SK-N-SH (cell line): Measurements from ENCODE around the gene VSIG2. TPM values are rescaled to one million over a fixed set of nuclear protein-coding genes. Genes with fewer than 3 reads are reported as not detected.

Experiments used
- CTCF ChIA-PET: fragments of 300-600, 350-600 bp; formaldehyde crosslinking; extraction: SDS; loops from one replicate; lab custom pipeline; 2021; lab: Yijun Ruan, JAX
- POLR2A ChIA-PET: fragments of 350-600 bp; sonication (Branson Sonifier 250); formaldehyde crosslinking; extraction: SDS; loops from one replicate; lab custom pipeline; 2020; ENCODE audit warnings: antibody characterized with exemption, inconsistent platforms; lab: Yijun Ruan, JAX
- DNase-seq: peaks from one replicate; pipeline ENCODE4 v3.0.0; 2012
- H2AFZ ChIP-seq: fragments of 200-600 bp; sonication (generic); 2 replicates; pipeline ENCODE4 v1.8.1; 2016; ENCODE audit warnings: antibody characterized with exemption, mild to moderate bottlenecking, low read depth
- H3F3A ChIP-seq: fragments of 200-600 bp; sonication (generic); replicated peaks from 2 replicates; pipeline ENCODE3; 2016; ENCODE audit warnings: antibody characterized with exemption, mild to moderate bottlenecking; ENCODE audit not compliant: insufficient read depth
- H3K27ac ChIP-seq, 2 experiments: fragments of 200-500 bp in 1 of 2; fragments of 200-600 bp in 1 of 2; sonication (Bioruptor generic) in 1 of 2; sonication (generic), shearing (Covaris generic) in 1 of 2; 2 replicates each; pipeline versions ENCODE4 v1.5.1 to v1.6.1; 2014 to 2016; ENCODE audit warnings: low read depth in 2 of 2, inconsistent platforms in 1 of 2, low read length in 1 of 2, mild to moderate bottlenecking in 1 of 2, mixed read lengths in 1 of 2
- H3K27me3 ChIP-seq: fragments of 200-600 bp; sonication (generic), shearing (Covaris generic); 2 replicates; pipeline ENCODE4 v1.6.1; 2016; ENCODE audit warnings: mixed run types; ENCODE audit not compliant: insufficient read depth
- H3K36me3 ChIP-seq, 2 experiments: fragments of 200-500 bp in 1 of 2; fragments of 200-600 bp in 1 of 2; sonication (Bioruptor generic) in 1 of 2; sonication (generic) in 1 of 2; replicated peaks in 1 of 2; 2 replicates each; pipeline versions ENCODE3 to v1.5.1; 2014 to 2016; ENCODE audit warnings: low read length in 1 of 2, mild to moderate bottlenecking in 1 of 2; ENCODE audit not compliant: insufficient read depth in 2 of 2, control insufficient read depth in 1 of 2
- H3K4me1 ChIP-seq, 2 experiments: fragments of 200-500 bp in 1 of 2; fragments of 200-600 bp in 1 of 2; sonication (Bioruptor generic) in 1 of 2; sonication (generic), shearing (Covaris generic) in 1 of 2; 2 replicates each; pipeline versions ENCODE4 v1.5.1 to v1.6.1; 2014 to 2016; ENCODE audit warnings: low read depth in 1 of 2, low read length in 1 of 2, mixed run types in 1 of 2; ENCODE audit not compliant: insufficient read depth in 2 of 2, control insufficient read depth in 1 of 2
- H3K4me2 ChIP-seq: fragments of 200-600 bp; sonication (generic), shearing (Covaris generic); 2 replicates; pipeline ENCODE4 v1.6.1; 2017; ENCODE audit warnings: mixed run types
- H3K4me3 ChIP-seq, 2 experiments: fragments of 200-500 bp in 1 of 2; fragments of 200-600 bp in 1 of 2; sonication (Bioruptor generic) in 1 of 2; sonication (generic), shearing (Covaris generic) in 1 of 2; 2 replicates each; pipeline versions ENCODE4 v1.5.1 to v1.8.1; 2014 to 2016; ENCODE audit warnings: low read depth in 2 of 2, inconsistent platforms in 1 of 2, low read length in 1 of 2, mild to moderate bottlenecking in 1 of 2, mixed read lengths in 1 of 2, moderate library complexity in 1 of 2
- H3K79me2 ChIP-seq: fragments of 200-600 bp; sonication (generic); 2 replicates; pipeline ENCODE4 v1.8.1; 2017; ENCODE audit warnings: mild to moderate bottlenecking; ENCODE audit not compliant: insufficient read depth
- H3K9ac ChIP-seq: fragments of 200-600 bp; sonication (generic); 2 replicates; pipeline ENCODE4 v1.6.1; 2017; ENCODE audit warnings: mixed run types
- H3K9me2 ChIP-seq: fragments of 200-600 bp; sonication (generic); 2 replicates; pipeline ENCODE4 v1.6.1; 2017; ENCODE audit warnings: mixed run types
- H3K9me3 ChIP-seq: fragments of 200-600 bp; sonication (generic); 2 replicates; pipeline ENCODE4 v1.6.1; 2017; ENCODE audit warnings: mixed run types, mild to moderate bottlenecking, moderate library complexity
- H4K20me1 ChIP-seq: fragments of 200-600 bp; sonication (generic); 2 replicates; pipeline ENCODE4 v1.6.1; 2017; ENCODE audit warnings: mild to moderate bottlenecking, mixed run types; ENCODE audit not compliant: insufficient read depth
- WGBS: methylation state at CpG from one replicate; pipeline ENCODE4 v1.1.6; 2017; ENCODE audit warnings: low lambda C conversion rate; 5-methylcytosine and 5-hydroxymethylcytosine counted together
- polyA plus RNA-seq, 3 experiments: library from polyadenylated mRNA; depleted of rRNA; stranded (reverse); fragments of >200 nt; gene quantifications; 2 replicates each; pipeline ENCODE4 v1.2.3, GENCODE V29; 2012
- TF ChIP-seq, protein P1 (sequence below): IDR thresholded peaks from 2 replicates; pipeline ENCODE4 v1.4.0; 2012; ENCODE audit warnings: low read depth

The VSIG2 gene
- polyA plus RNA-seq, 1 of the 3 experiments (the other 2 are of a cell fraction) = not detected

DNA sequence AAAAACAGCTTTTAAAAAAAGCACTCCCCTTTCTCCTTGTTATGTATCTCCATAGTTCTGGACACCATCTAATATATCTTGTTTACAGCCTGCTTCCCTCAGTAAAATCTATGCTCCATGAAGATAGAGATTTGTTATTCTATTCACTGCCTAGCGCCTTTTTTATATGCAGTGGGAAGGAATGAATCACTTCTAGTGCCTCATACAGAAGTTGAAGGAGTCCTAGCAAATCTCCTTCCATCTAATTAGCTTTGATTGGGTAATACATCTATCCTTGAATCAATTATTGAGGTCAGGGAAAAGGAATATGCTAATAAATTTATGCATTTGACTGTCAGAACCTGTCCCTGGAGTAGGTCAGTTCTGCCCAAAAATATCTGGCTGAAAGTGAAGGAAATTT lies 52.5 kb downstream of the VSIG2 start:
- Histone ChIP-seq H3K9me2 (no peaks in the 10 kb centered on the region), H4K20me1 (no peaks in the 10 kb centered on the region), H3K79me2 (no peaks in the 10 kb centered on the region), H3F3A (no peaks in the 10 kb centered on the region), H3K36me3 (no peaks in the 10 kb centered on the region), H3K9ac (no peak overlapping the region), H3K4me3 (no peak overlapping the region), H3K4me2 (no peak overlapping the region), H3K4me1 (no peaks in the 10 kb centered on the region), H3K27me3 (no peaks in the 10 kb centered on the region), H3K9me3 (no peaks in the 10 kb centered on the region), H2AFZ (no peak overlapping the region), H3K27ac (no peak overlapping the region)
- ChIA-PET POLR2A (no interaction called here), CTCF (interaction anchor here (1.5 to 1.8 kb wide), 3 partner anchors 28 to 63 kb away, joined by 5 read pairs; no protein-coding TSS in a partner anchor)
- TF ChIP-seq, protein P1, sequence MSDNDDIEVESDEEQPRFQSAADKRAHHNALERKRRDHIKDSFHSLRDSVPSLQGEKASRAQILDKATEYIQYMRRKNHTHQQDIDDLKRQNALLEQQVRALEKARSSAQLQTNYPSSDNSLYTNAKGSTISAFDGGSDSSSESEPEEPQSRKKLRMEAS = no peak
- no peak for DNase-seq
- WGBS = 7% methylated on average over 1 of the region's 1 CpG

Other genes starting within 250 kb of the VSIG2 start
- gene OR8B12, start 208.6 kb downstream of the VSIG2 start, polyA plus RNA-seq (2012; rRNA removed) = not detected in 2 replicates
- gene OR8A1, start 182.3 kb downstream of the VSIG2 start, polyA plus RNA-seq (2012; rRNA removed) = not detected in 2 replicates
- gene PANX3, start 140.8 kb downstream of the VSIG2 start, polyA plus RNA-seq (2012; rRNA removed) = not detected in 2 replicates
- gene TBRG1, start 129.4 kb downstream of the VSIG2 start, polyA plus RNA-seq (2012; rRNA removed) = 22.0 and 29.0 TPM in 2 replicates
- gene SIAE, start 78.5 kb downstream of the VSIG2 start, polyA plus RNA-seq (2012; rRNA removed) = 27.9 and 47.0 TPM in 2 replicates
- gene SPA17, start 78.4 kb downstream of the VSIG2 start, polyA plus RNA-seq (2012; rRNA removed) = 7.7 and 11.7 TPM in 2 replicates
- 3.1 and 6.8 TPM in 2 replicates for gene NRGN, start 12.3 kb downstream of the VSIG2 start, polyA plus RNA-seq (2012; rRNA removed)
- 1.3 and 1.4 TPM in 2 replicates for gene ESAM, start 10.0 kb upstream of the VSIG2 start, polyA plus RNA-seq (2012; rRNA removed)
- 6.4 and 8.5 TPM in 2 replicates for gene MSANTD2, start 48.2 kb upstream of the VSIG2 start, polyA plus RNA-seq (2012; rRNA removed)
- gene ROBO3, start 113.2 kb upstream of the VSIG2 start, polyA plus RNA-seq (2012; rRNA removed) = 59.8 and 61.2 TPM in 2 replicates
- gene ROBO4, start 145.6 kb upstream of the VSIG2 start, polyA plus RNA-seq (2012; rRNA removed) = 0.31 and 0.95 TPM in 2 replicates
- gene HEPN1, start 167.0 kb upstream of the VSIG2 start, polyA plus RNA-seq (2012; rRNA removed) = not detected in 2 replicates
- not detected in 2 replicates for gene HEPACAM, start 183.8 kb upstream of the VSIG2 start, polyA plus RNA-seq (2012; rRNA removed)
- gene CCDC15, start 201.9 kb upstream of the VSIG2 start, polyA plus RNA-seq (2012; rRNA removed) = 0.69 and 0.91 TPM in 2 replicates